ENCODE results near the gene HGFAC. TPM values are rescaled to one million over a fixed set of nuclear protein-coding genes. Genes with fewer than 3 reads are reported as not detected.

Gene HGFAC
- total RNA-seq, 1 experiment from 2014 or later, result 0.04 TPM

DNA sequence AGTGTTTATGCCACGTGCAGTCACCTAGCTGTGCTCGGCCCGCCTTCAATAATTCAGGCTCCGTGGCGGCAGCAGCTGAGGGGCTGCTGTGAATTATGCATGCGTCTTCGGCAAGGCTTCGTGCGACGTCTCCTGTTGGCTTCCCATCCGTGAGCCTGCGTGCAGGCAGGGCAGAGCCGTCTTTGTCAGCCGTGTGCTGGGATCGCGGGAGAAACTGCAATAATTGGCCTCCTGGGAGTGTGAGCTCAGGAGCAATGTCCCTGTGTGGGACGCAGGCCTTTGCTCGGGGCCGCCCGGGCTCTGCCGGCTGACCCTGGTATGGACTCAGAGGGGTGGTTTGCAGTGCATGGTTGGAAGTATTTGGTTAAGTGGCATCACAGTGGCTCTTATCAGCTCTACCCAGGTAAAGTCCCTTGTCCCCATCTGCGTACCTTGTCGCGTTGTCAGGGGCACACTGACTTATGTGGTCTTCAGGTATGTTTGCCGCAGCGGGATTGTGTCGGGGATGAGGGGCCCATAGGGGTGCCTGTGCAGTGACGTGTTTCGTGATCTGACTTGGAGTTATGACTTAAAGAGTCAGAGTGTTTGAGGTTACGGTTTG, 34.5 kb upstream of the HGFAC start:
- Histone ChIP-seq H3K36me3 (ENCODE audit: low read depth, low read length) (no peaks in the 10 kb centered on the region), H3K4me1 (ENCODE audit: insufficient read depth, low read length) (no peaks in the 10 kb centered on the region), H3K9me2 (replicated peaks; ENCODE audit: low read length) (no peaks in the 10 kb centered on the region), H3F3A (ENCODE audit: low read length, unreplicated experiment) (no peaks in the 10 kb centered on the region), H3K9me3 (ENCODE audit: low read length) (no peaks in the 10 kb centered on the region), H3K4me3 (ENCODE audit: low read length) (no peak overlapping the region), H3K27ac (ENCODE audit: low read length) (no peak overlapping the region), H3K9ac (ENCODE audit: low read length) (no peak overlapping the region), H3K79me2 (ENCODE audit: low read length) (no peaks in the 10 kb centered on the region), H3K4me2 (ENCODE audit: low read length) (no peak overlapping the region), H4K20me1 (ENCODE audit: low read length) (no peaks in the 10 kb centered on the region), H3K27me3 (ENCODE audit: low read length) (no peaks in the 10 kb centered on the region), H2AFZ (ENCODE audit: low read length) (no peak overlapping the region)
- DNase-seq, result no peak
- POLR2A ChIA-PET (ENCODE audit: unreplicated experiment), result no interaction called here
- intact Hi-C loops (cut with micrococcal nuclease), result no loop called here
- BruUV-seq (replicated peaks), result no TSS peak
- no peak for TF ChIP-seq EZH2phosphoT487 (IDR thresholded peaks at IDR 0.05; ENCODE audit: borderline replicate concordance, low read length)
- TF ChIP-seq, protein P1, sequence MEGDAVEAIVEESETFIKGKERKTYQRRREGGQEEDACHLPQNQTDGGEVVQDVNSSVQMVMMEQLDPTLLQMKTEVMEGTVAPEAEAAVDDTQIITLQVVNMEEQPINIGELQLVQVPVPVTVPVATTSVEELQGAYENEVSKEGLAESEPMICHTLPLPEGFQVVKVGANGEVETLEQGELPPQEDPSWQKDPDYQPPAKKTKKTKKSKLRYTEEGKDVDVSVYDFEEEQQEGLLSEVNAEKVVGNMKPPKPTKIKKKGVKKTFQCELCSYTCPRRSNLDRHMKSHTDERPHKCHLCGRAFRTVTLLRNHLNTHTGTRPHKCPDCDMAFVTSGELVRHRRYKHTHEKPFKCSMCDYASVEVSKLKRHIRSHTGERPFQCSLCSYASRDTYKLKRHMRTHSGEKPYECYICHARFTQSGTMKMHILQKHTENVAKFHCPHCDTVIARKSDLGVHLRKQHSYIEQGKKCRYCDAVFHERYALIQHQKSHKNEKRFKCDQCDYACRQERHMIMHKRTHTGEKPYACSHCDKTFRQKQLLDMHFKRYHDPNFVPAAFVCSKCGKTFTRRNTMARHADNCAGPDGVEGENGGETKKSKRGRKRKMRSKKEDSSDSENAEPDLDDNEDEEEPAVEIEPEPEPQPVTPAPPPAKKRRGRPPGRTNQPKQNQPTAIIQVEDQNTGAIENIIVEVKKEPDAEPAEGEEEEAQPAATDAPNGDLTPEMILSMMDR (conservative IDR thresholded peaks at IDR 0.05; ENCODE audit: low read depth, low read length), result no peak
- TF ChIP-seq EZH2 (IDR thresholded peaks at IDR 0.05; ENCODE audit: low read length, unreplicated experiment), result no peak
- no peak for ATAC-seq
- CTCF ChIA-PET, result no interaction called here

DNA sequence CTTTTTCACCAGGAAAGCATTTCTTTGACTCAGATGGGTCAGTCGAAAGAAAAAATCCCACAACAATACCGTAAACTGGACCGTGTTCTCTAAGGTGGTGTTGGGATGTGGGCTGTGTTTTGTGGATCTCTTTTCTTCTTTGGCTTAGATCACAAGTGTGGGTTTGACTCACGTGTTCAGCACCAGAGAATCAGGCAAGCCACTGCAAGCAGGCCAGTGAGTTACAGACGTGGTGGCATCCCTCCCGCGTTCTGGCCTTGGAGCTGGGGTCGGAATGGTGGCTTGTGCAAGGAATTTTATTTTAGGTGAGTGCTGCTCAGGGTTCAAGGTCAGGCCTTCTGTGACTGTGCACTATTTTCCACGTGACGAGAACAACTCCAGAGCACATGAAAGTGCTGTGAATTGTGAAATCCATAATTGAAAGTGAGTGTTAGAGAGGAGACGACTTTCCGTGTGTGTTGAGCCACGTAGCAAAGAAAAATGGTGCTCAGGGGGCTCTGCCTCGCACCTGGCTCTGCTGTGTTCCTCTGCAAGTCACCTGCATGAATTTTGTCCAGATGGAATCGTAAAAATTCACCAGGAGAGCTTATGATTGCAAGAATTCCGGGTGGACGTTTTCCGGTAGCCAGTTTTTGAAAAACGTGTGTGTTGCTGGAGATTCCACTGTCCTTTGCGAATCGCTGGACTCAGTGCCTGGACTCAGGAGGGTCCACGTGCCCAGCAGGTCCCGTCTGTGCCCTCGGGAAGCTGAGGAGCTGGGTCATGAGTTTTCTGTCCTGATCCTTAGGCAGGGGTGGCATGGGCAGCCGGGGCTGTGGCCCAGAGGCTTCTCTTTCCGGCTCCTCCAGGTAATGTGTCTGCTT, 33.6 kb upstream of the HGFAC start:
- TF ChIP-seq, protein P1 (conservative IDR thresholded peaks at IDR 0.05; ENCODE audit: low read depth, low read length), result no peak
- no peak for TF ChIP-seq EZH2phosphoT487 (IDR thresholded peaks at IDR 0.05; ENCODE audit: borderline replicate concordance, low read length)
- no peak for TF ChIP-seq EZH2 (IDR thresholded peaks at IDR 0.05; ENCODE audit: low read length, unreplicated experiment)
- Histone ChIP-seq H2AFZ (ENCODE audit: low read length) (no peak overlapping the region), H3K27me3 (ENCODE audit: low read length) (no peaks in the 10 kb centered on the region), H3K4me1 (ENCODE audit: insufficient read depth, low read length) (no peaks in the 10 kb centered on the region), H3K4me3 (ENCODE audit: low read length) (no peak overlapping the region), H4K20me1 (ENCODE audit: low read length) (no peaks in the 10 kb centered on the region), H3K9me3 (ENCODE audit: low read length) (no peaks in the 10 kb centered on the region), H3K79me2 (ENCODE audit: low read length) (no peaks in the 10 kb centered on the region), H3K9ac (ENCODE audit: low read length) (no peak overlapping the region), H3K27ac (ENCODE audit: low read length) (no peak overlapping the region), H3K9me2 (replicated peaks; ENCODE audit: low read length) (no peaks in the 10 kb centered on the region), H3K4me2 (ENCODE audit: low read length) (no peak overlapping the region), H3F3A (ENCODE audit: low read length, unreplicated experiment) (no peaks in the 10 kb centered on the region), H3K36me3 (ENCODE audit: low read depth, low read length) (no peaks in the 10 kb centered on the region)
- no TSS peak for BruUV-seq (replicated peaks)
- intact Hi-C loops (cut with micrococcal nuclease), result no loop called here
- ChIA-PET CTCF (no interaction called here), POLR2A (ENCODE audit: unreplicated experiment) (no interaction called here)
- DNase-seq (no peak), ATAC-seq (no peak)

DNA sequence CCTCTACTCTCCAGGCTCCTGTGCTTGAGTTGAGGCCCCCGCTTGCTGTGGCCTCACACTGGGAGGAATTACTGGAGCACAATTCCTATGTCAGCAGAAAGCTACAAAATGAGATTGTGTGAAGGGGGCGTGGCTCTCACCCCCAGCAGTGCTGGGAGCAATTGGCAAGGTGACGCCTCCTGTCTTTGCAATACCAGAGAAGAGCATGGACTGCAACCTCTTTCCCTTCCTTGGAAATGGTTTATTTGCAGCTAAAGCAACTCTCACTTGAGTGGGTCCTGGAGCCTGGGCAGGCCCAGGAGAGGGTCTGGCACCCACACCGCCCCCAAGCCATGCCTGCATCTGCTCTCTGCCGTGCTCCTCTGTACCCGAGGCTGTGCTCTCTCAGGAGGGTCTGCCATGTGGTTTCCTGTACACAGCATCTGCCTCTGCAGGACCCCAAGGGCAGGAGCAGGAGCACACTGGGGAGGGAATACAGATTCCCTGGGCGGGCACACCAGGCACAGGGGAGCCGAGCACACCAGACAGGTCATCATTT, 32.9 kb upstream of the HGFAC start:
- DNase-seq (no peak), ATAC-seq (no peak)
- Histone ChIP-seq H3K9me2 (replicated peaks; ENCODE audit: low read length) (no peaks in the 10 kb centered on the region), H4K20me1 (ENCODE audit: low read length) (no peaks in the 10 kb centered on the region), H3K27me3 (ENCODE audit: low read length) (no peaks in the 10 kb centered on the region), H3K36me3 (ENCODE audit: low read depth, low read length) (no peaks in the 10 kb centered on the region), H3K4me3 (ENCODE audit: low read length) (no peak overlapping the region), H3K9me3 (ENCODE audit: low read length) (no peaks in the 10 kb centered on the region), H3K27ac (ENCODE audit: low read length) (no peak overlapping the region), H3F3A (ENCODE audit: low read length, unreplicated experiment) (no peaks in the 10 kb centered on the region), H3K4me2 (ENCODE audit: low read length) (no peak overlapping the region), H3K79me2 (ENCODE audit: low read length) (no peaks in the 10 kb centered on the region), H3K9ac (ENCODE audit: low read length) (no peak overlapping the region), H3K4me1 (ENCODE audit: insufficient read depth, low read length) (no peaks in the 10 kb centered on the region), H2AFZ (ENCODE audit: low read length) (no peak overlapping the region)
- TF ChIP-seq EZH2 (IDR thresholded peaks at IDR 0.05; ENCODE audit: low read length, unreplicated experiment), result no peak
- TF ChIP-seq, protein P1 (conservative IDR thresholded peaks at IDR 0.05; ENCODE audit: low read depth, low read length), result no peak
- TF ChIP-seq EZH2phosphoT487 (IDR thresholded peaks at IDR 0.05; ENCODE audit: borderline replicate concordance, low read length), result no peak
- intact Hi-C loops (cut with micrococcal nuclease), result no loop called here
- BruUV-seq (replicated peaks), result no TSS peak
- ChIA-PET POLR2A (ENCODE audit: unreplicated experiment) (no interaction called here), CTCF (no interaction called here)
